Subcutaneous adipose tissue (tissue), 4 donors: ENCODE results near the gene NLK. TPM values are rescaled to one million over a fixed set of nuclear protein-coding genes. Genes with fewer than 3 reads are reported as not detected.

Experiments
- CTCF ChIP-seq: fragments of 450-650 bp; IDR thresholded peaks from one replicate; pipeline ENCODE4 v1.5.1; 2016; ENCODE audit warnings: low read depth, mild to moderate bottlenecking, control low read depth, antibody characterized with exemption, moderate library complexity
- total RNA-seq, 4 donors: library from RNA; depleted of rRNA; stranded (reverse); fragments of >200 nt; gene quantifications; one replicate each; pipeline ENCODE4 v1.1.0, GENCODE V29; 2016

The NLK gene
- total RNA-seq, 4 donors from 2014 or later, result 18.1 to 33.4 (median 22.8) TPM

GRCh38 chr17:28101919-28102318 lies 59.4 kb downstream of the NLK start:
- no peak for TF ChIP-seq CTCF

DNA sequence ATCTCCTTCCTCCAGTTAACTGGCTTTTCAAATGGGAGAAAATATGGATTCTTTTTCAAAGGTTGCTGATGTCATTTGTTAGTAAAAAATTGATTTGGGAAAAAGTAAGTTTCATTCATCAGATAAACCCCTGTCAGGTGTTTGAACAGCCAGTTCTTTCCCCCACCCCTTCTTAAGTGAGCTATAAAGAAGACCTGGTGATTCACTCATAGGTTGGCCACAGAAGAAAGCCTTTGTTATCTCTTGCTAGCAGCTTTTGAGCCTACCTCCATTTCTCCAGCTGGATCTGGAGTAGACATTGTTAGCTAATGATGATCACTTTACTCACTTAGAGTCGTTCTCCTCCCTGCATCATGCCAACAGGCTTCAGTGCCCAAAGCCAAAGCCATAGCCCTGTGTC lies 63.0 kb downstream of the NLK start:
- TF ChIP-seq CTCF, result no peak

GRCh38 chr17:28110184-28110583 lies 67.7 kb downstream of the NLK start:
- no peak for TF ChIP-seq CTCF

DNA sequence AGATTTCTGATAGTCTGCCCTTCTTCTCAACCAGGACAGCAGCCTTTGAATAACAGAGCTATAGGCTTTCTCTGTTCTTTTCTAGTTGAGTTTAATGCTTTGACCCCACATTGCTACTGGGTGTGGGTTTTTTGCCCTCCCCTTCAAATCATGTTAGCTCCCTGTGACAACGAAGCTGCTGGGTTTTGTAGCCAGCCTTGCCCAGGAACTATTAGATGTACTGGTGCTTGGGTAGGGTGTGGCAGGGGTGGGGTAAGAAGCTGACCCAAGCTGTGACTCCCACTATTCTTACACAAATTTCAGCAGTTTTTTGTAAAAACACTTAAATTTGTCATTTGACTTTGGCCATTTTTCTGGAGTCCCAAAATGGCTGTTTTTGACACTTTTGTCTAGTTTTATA lies 69.7 kb downstream of the NLK start:
- no peak for TF ChIP-seq CTCF

DNA sequence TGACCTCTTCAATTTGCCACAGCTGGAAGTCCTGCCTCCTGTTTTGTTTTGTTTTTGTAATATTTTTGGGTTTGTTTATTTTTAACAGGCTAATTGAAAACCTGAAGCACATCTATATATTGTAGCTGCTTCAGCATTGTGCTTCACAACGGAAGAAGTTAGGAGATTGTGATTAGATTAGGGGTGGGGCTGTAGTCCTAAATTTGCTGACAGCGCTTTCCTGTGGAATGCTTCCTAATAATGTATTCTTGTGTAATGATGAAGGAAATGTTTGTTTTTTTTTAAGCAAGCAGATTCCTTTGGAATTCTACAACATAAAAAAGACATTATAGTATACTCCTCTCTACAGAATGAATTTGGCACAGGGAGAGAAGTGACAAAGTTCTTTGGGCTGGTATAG lies 70.1 kb downstream of the NLK start:
- no peak for TF ChIP-seq CTCF

DNA sequence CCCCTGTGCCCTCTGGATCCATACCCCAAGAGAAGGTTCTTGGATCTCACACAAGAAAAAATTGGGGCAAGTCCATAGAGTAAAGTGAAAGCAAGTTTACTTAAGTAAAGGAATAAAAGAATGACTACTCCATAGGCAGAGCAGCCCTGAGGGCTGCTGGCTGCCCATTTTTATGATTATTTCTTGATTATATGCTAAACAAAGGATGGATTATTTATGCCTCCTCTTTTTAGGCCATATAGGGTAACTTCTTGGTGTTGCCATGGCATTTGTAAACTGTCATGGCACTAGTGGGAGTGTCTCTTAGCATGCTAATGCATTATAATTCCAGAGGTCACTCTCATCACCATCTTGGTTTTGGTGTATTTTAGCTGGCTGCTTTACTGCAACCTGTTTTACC lies 70.8 kb downstream of the NLK start:
- no peak for TF ChIP-seq CTCF

GRCh38 chr17:28115046-28115445 lies 72.6 kb downstream of the NLK start:
- TF ChIP-seq CTCF, result no peak
